ENCODE data around the gene SNX32.

Gene SNX32

GRCh38 chr11:65849771-65850216 lies 16.0 kb downstream of the SNX32 start:
- H3K36me3 ChIP-seq (ENCODE audit: insufficient read depth, insufficient read length, low read length) = peaks cover 38% of the 10 kb centered on the region
- peaks cover 8% of the 10 kb centered on the region for H3K4me1 ChIP-seq (ENCODE audit: insufficient read depth, insufficient read length)
- no peak overlapping the region for H3K4me3 ChIP-seq (ENCODE audit: insufficient read length, low read depth)
- no peaks in the 10 kb centered on the region for H3K27me3 ChIP-seq (ENCODE audit: insufficient read depth, insufficient read length)
- no peak for TF ChIP-seq YY1 (IDR thresholded peaks at IDR 0.05; ENCODE audit: insufficient read depth, insufficient read length)
- no peak for TF ChIP-seq ZNF274 (IDR thresholded peaks at IDR 0.05; ENCODE audit: low read depth, low read length)
- TF ChIP-seq SUZ12 (IDR thresholded peaks at IDR 0.05; ENCODE audit: extremely low read depth, insufficient read depth, insufficient read length) = no peak
- peak overlapping the region; percentile 13 for H3K9ac ChIP-seq (ENCODE audit: insufficient read length, low read depth)
- DNase-seq (ENCODE audit: low read depth, low spot score) = no peak
- H3K9me3 ChIP-seq (ENCODE audit: insufficient read depth, low read length) = peaks cover 19% of the 10 kb centered on the region; the same call in 1 of the 2 replicates

- peaks cover 19% of the 10 kb centered on the region; the same call in 1 of the 2 replicates for H3K9me3 ChIP-seq (ENCODE audit: insufficient read depth, low read length)
- H3K4me3 ChIP-seq (ENCODE audit: insufficient read length, low read depth) = no peak overlapping the region
- no peak for DNase-seq (ENCODE audit: low read depth, low spot score)
- peaks cover 45% of the 10 kb centered on the region for H3K36me3 ChIP-seq (ENCODE audit: insufficient read depth, insufficient read length, low read length)
- no peaks in the 10 kb centered on the region for H3K27me3 ChIP-seq (ENCODE audit: insufficient read depth, insufficient read length)
- peak overlapping the region; percentile 13 for H3K9ac ChIP-seq (ENCODE audit: insufficient read length, low read depth)
- H3K4me1 ChIP-seq (ENCODE audit: insufficient read depth, insufficient read length) = peaks cover 8% of the 10 kb centered on the region
- no peak for TF ChIP-seq YY1 (IDR thresholded peaks at IDR 0.05; ENCODE audit: insufficient read depth, insufficient read length)
- TF ChIP-seq ZNF274 (IDR thresholded peaks at IDR 0.05; ENCODE audit: low read depth, low read length) = no peak
- TF ChIP-seq SUZ12 (IDR thresholded peaks at IDR 0.05; ENCODE audit: extremely low read depth, insufficient read depth, insufficient read length) = no peak
Observed at GRCh38 chr11:65850217-65851082, 16.7 kb downstream of the SNX32 start.

- peaks cover 8% of the 10 kb centered on the region for H3K4me1 ChIP-seq (ENCODE audit: insufficient read depth, insufficient read length)
- H3K36me3 ChIP-seq (ENCODE audit: insufficient read depth, insufficient read length, low read length) = peaks cover 52% of the 10 kb centered on the region
- H3K27me3 ChIP-seq (ENCODE audit: insufficient read depth, insufficient read length) = no peaks in the 10 kb centered on the region
Observed at GRCh38 chr11:65851083-65851579, 17.4 kb downstream of the SNX32 start.

GRCh38 chr11:65851811-65852507 lies 18.2 kb downstream of the SNX32 start:
- H3K4me1 ChIP-seq (ENCODE audit: insufficient read depth, insufficient read length) = peaks cover 8% of the 10 kb centered on the region
- no peaks in the 10 kb centered on the region for H3K27me3 ChIP-seq (ENCODE audit: insufficient read depth, insufficient read length)
- H3K9ac ChIP-seq (ENCODE audit: insufficient read length, low read depth) = peak overlapping the region; percentile 17
- peaks cover 60% of the 10 kb centered on the region for H3K36me3 ChIP-seq (ENCODE audit: insufficient read depth, insufficient read length, low read length)
- no peak for TF ChIP-seq YY1 (IDR thresholded peaks at IDR 0.05; ENCODE audit: insufficient read depth, insufficient read length)
- TF ChIP-seq SUZ12 (IDR thresholded peaks at IDR 0.05; ENCODE audit: extremely low read depth, insufficient read depth, insufficient read length) = no peak
- TF ChIP-seq ZNF274 (IDR thresholded peaks at IDR 0.05; ENCODE audit: low read depth, low read length) = no peak
- H3K9me3 ChIP-seq (ENCODE audit: insufficient read depth, low read length) = peaks cover 19% of the 10 kb centered on the region; the same call in 1 of the 2 replicates
- no peak for DNase-seq (ENCODE audit: low read depth, low spot score)
- H3K4me3 ChIP-seq (ENCODE audit: insufficient read length, low read depth) = no peak overlapping the region

More at GRCh38 chr11:65851083-65851579, 17.4 kb downstream of the SNX32 start:
- no peak overlapping the region for H3K4me3 ChIP-seq (ENCODE audit: insufficient read length, low read depth)
- no peak overlapping the region for H3K9ac ChIP-seq (ENCODE audit: insufficient read length, low read depth)
- TF ChIP-seq ZNF274 (IDR thresholded peaks at IDR 0.05; ENCODE audit: low read depth, low read length) = no peak
- TF ChIP-seq SUZ12 (IDR thresholded peaks at IDR 0.05; ENCODE audit: extremely low read depth, insufficient read depth, insufficient read length) = no peak
- TF ChIP-seq YY1 (IDR thresholded peaks at IDR 0.05; ENCODE audit: insufficient read depth, insufficient read length) = no peak
- peaks cover 19% of the 10 kb centered on the region; the same call in 1 of the 2 replicates for H3K9me3 ChIP-seq (ENCODE audit: insufficient read depth, low read length)
- peak; percentile 75 for DNase-seq (ENCODE audit: low read depth, low spot score)

GRCh38 chr11:65852508-65853245 lies 18.9 kb downstream of the SNX32 start:
- no peak for TF ChIP-seq YY1 (IDR thresholded peaks at IDR 0.05; ENCODE audit: insufficient read depth, insufficient read length)
- DNase-seq (ENCODE audit: low read depth, low spot score) = no peak
- peaks cover 66% of the 10 kb centered on the region for H3K36me3 ChIP-seq (ENCODE audit: insufficient read depth, insufficient read length, low read length)

GRCh38 chr11:65853246-65853979 lies 19.6 kb downstream of the SNX32 start:
- no peak overlapping the region for H3K4me3 ChIP-seq (ENCODE audit: insufficient read length, low read depth)
- no peaks in the 10 kb centered on the region for H3K27me3 ChIP-seq (ENCODE audit: insufficient read depth, insufficient read length)
- H3K9me3 ChIP-seq (ENCODE audit: insufficient read depth, low read length) = peaks cover 19% of the 10 kb centered on the region; the same call in 1 of the 2 replicates
- TF ChIP-seq SUZ12 (IDR thresholded peaks at IDR 0.05; ENCODE audit: extremely low read depth, insufficient read depth, insufficient read length) (no peak), YY1 (IDR thresholded peaks at IDR 0.05; ENCODE audit: insufficient read depth, insufficient read length) (no peak), ZNF274 (IDR thresholded peaks at IDR 0.05; ENCODE audit: low read depth, low read length) (no peak)
- peak; percentile 43 for DNase-seq (ENCODE audit: low read depth, low spot score)
- H3K36me3 ChIP-seq (ENCODE audit: insufficient read depth, insufficient read length, low read length) = peaks cover 66% of the 10 kb centered on the region
- peaks cover 8% of the 10 kb centered on the region for H3K4me1 ChIP-seq (ENCODE audit: insufficient read depth, insufficient read length)
- no peak overlapping the region for H3K9ac ChIP-seq (ENCODE audit: insufficient read length, low read depth)

More at GRCh38 chr11:65852508-65853245, 18.9 kb downstream of the SNX32 start:
- Histone ChIP-seq H3K9me3 (ENCODE audit: insufficient read depth, low read length) (peaks cover 19% of the 10 kb centered on the region; the same call in 1 of the 2 replicates), H3K27me3 (ENCODE audit: insufficient read depth, insufficient read length) (no peaks in the 10 kb centered on the region), H3K4me3 (ENCODE audit: insufficient read length, low read depth) (no peak overlapping the region), H3K9ac (ENCODE audit: insufficient read length, low read depth) (no peak overlapping the region), H3K4me1 (ENCODE audit: insufficient read depth, insufficient read length) (peaks cover 8% of the 10 kb centered on the region)

Measured in NT2/D1 (cell line).